GM19467 (cell line): ENCODE data around the gene SPAG9.

Experiments used
- ATAC-seq: cut with Tn5 transposase; IDR thresholded peaks from one replicate; pipeline ENCODE4 v1.9.1; 2021; ENCODE audit warnings: mild to moderate bottlenecking, moderate library complexity; ENCODE audit not compliant: unreplicated experiment

SPAG9 gene

GRCh38 chr17:50959341-50959740 lies 161.3 kb downstream of the SPAG9 start:
- no peak for ATAC-seq

GRCh38 chr17:50957600-50958575 lies 162.8 kb downstream of the SPAG9 start:
- no peak for ATAC-seq

- ATAC-seq: peak; percentile 67
Measured at GRCh38 chr17:50956750-50957523, 163.7 kb downstream of the SPAG9 start.

- ATAC-seq: no peak
Measured at GRCh38 chr17:50956409-50956749, 164.3 kb downstream of the SPAG9 start.

- ATAC-seq: no peak
Measured at GRCh38 chr17:50955667-50956120, 165.0 kb downstream of the SPAG9 start.

- ATAC-seq: no peak
Measured at GRCh38 chr17:50955160-50955559, 165.5 kb downstream of the SPAG9 start.

GRCh38 chr17:50954641-50955121 lies 166.0 kb downstream of the SPAG9 start:
- no peak for ATAC-seq

GRCh38 chr17:50953831-50954601 lies 166.7 kb downstream of the SPAG9 start:
- no peak for ATAC-seq

- ATAC-seq: no peak
Measured at GRCh38 chr17:50953518-50953830, 167.2 kb downstream of the SPAG9 start.

GRCh38 chr17:50952889-50953288 lies 167.8 kb downstream of the SPAG9 start:
- no peak for ATAC-seq

GRCh38 chr17:50952013-50952412 lies 168.7 kb downstream of the SPAG9 start:
- no peak for ATAC-seq

GRCh38 chr17:50949989-50950877 lies 170.4 kb downstream of the SPAG9 start:
- no peak for ATAC-seq

GRCh38 chr17:50949128-50949988 lies 171.3 kb downstream of the SPAG9 start:
- ATAC-seq: no peak

- no peak for ATAC-seq
Measured at GRCh38 chr17:50948711-50949110, 172.0 kb downstream of the SPAG9 start.

- ATAC-seq: no peak
Measured at GRCh38 chr17:50947782-50948543, 172.7 kb downstream of the SPAG9 start.

- ATAC-seq: no peak
Measured at GRCh38 chr17:50946891-50947781, 173.5 kb downstream of the SPAG9 start.

- ATAC-seq: no peak
Measured at GRCh38 chr17:50946223-50946890, 174.3 kb downstream of the SPAG9 start.
